Activated B cell treated with CpG ODN at 0.5 μM for 24 hours (primary cell): ENCODE measurements around the gene CDHR2. TPM values are rescaled to one million over a fixed set of nuclear protein-coding genes. Genes with fewer than 3 reads are reported as not detected.
A peak's percentile ranks its signal among the peaks of the same experiment; 100 is the strongest.

Experiments used
- ATAC-seq: fragments of 200-7000 bp; cut with Tn5 transposase; one replicate; pipeline ENCODE4 v1.10.0; 2021; ENCODE audit warnings: low read depth, mild to moderate bottlenecking, moderate library complexity
- CTCF ChIA-PET: fragments of 350-600 bp; sonication (Branson Sonifier 250); formaldehyde crosslinking; loops from one replicate; lab custom pipeline; 2021; ENCODE audit warnings: antibody characterized with exemption; lab: Charles Lee
- POLR2A ChIA-PET: fragments of 350-600 bp; sonication (Branson Sonifier 250); formaldehyde crosslinking; loops from one replicate; lab custom pipeline; 2021; ENCODE audit warnings: antibody characterized with exemption; lab: Charles Lee
- DNase-seq: peaks from one replicate; pipeline ENCODE4 v3.0.0; 2022
- H3K27ac Mint-ChIP-seq: one replicate; pipeline ENCODE4 v1.8.0; 2020; ENCODE audit warnings: mixed read lengths
- H3K27me3 Mint-ChIP-seq: one replicate; pipeline ENCODE4 v1.8.0; 2021; ENCODE audit warnings: mixed read lengths
- H3K36me3 Mint-ChIP-seq: one replicate; pipeline ENCODE4 v1.8.0; 2021; ENCODE audit warnings: low read depth, mixed read lengths
- H3K4me1 Mint-ChIP-seq: one replicate; pipeline ENCODE4 v1.8.0; 2021; ENCODE audit warnings: mixed read lengths
- H3K4me3 Mint-ChIP-seq: one replicate; pipeline ENCODE4 v1.8.0; 2020; ENCODE audit warnings: mild to moderate bottlenecking, mixed read lengths
- H3K9me3 Mint-ChIP-seq: one replicate; pipeline ENCODE4 v1.8.0; 2020; ENCODE audit warnings: mixed read lengths
- intact Hi-C: fragments of 100-400 bp; cut with micrococcal nuclease; formaldehyde crosslinking; loops from one replicate; pipeline ENCODE4 v1.15.1; 2024
- total RNA-seq: library from RNA; stranded (reverse); gene quantifications from 2 replicates; pipeline ENCODE4 v1.2.3, GENCODE V29; 2022
- TF ChIP-seq, protein P1 (sequence below): fragments of 200-600 bp; IDR thresholded peaks from one replicate; pipeline ENCODE4 v1.8.0; 2022; ENCODE audit warnings: antibody characterized with exemption, mild to moderate bottlenecking

Gene CDHR2
- total RNA-seq, 1 donor from 2014 or later, result 0.31 TPM

DNA sequence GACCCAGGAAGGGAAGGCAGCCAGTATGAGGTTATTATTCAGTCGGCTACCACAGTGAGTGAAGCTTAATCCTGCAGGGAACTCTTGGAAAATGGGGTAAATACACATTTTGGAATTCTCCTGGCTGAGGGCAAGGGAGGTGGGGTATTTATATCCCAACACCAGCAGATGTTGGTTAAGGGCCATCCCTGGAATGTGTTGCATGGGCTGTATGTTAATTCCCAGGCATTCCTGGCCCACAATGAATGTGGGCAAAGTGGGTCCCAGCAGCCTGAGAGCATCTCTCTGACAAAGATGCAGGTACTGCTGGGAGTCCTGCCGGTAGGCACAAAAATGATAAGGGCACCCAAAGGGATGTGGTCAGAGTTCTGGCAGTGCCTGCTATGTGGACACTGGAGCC is 63.7 kb downstream of the CDHR2 start:
- no peaks in the 10 kb centered on the region for H3K9me3 Mint-ChIP-seq
- TF ChIP-seq, protein P1, sequence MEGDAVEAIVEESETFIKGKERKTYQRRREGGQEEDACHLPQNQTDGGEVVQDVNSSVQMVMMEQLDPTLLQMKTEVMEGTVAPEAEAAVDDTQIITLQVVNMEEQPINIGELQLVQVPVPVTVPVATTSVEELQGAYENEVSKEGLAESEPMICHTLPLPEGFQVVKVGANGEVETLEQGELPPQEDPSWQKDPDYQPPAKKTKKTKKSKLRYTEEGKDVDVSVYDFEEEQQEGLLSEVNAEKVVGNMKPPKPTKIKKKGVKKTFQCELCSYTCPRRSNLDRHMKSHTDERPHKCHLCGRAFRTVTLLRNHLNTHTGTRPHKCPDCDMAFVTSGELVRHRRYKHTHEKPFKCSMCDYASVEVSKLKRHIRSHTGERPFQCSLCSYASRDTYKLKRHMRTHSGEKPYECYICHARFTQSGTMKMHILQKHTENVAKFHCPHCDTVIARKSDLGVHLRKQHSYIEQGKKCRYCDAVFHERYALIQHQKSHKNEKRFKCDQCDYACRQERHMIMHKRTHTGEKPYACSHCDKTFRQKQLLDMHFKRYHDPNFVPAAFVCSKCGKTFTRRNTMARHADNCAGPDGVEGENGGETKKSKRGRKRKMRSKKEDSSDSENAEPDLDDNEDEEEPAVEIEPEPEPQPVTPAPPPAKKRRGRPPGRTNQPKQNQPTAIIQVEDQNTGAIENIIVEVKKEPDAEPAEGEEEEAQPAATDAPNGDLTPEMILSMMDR, result no peak
- no peak for DNase-seq
- intact Hi-C loops, result no loop called here
- peaks cover 41% of the 10 kb centered on the region for H3K27me3 Mint-ChIP-seq
- no peak for ATAC-seq
- POLR2A ChIA-PET, result interaction anchor here (0.6 kb wide), 1 partner anchor 443 kb away, joined by 7 read pairs; no protein-coding TSS in a partner anchor
- H3K4me3 Mint-ChIP-seq, result no peak overlapping the region
- no peaks in the 10 kb centered on the region for H3K36me3 Mint-ChIP-seq
- H3K27ac Mint-ChIP-seq, result no peak overlapping the region
- CTCF ChIA-PET, result no interaction called here
- peaks cover 10% of the 10 kb centered on the region for H3K4me1 Mint-ChIP-seq

DNA sequence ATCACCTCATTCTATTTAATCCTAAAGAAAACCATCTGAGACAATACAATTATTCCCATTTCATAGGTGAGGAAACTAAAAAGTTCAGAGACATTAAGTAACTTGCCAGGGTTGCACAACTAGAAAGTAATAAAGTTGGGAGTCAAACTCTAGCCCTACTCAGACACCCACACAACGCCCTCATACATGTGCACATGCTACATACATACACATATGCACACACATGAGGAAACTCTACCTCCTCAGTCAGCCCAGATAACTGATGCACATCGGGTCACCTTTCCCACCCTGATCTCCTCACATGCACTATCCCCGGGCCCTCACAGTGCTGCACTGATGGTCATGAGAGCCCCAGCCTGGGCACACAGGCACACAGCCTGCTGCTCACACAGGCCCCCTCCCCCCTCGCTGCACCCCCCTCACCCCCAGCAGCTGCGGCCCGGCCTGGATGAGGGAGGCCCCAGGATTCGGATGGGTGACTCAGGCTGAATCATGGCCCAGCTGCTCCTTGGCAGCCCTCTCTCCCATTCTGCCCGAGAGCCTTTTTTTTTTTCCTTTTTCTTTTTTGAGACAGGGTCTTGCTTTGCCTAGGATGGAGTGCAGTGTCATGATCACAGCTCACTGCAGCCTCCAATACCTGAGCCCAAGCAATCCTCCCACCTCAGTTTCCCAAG is 65.8 kb downstream of the CDHR2 start:
- ChIA-PET CTCF (no interaction called here), POLR2A (no interaction called here)
- no peak for ATAC-seq
- Mint-ChIP-seq H3K27ac (no peak overlapping the region), H3K4me3 (no peak overlapping the region), H3K9me3 (no peaks in the 10 kb centered on the region), H3K4me1 (peaks cover 7% of the 10 kb centered on the region), H3K27me3 (peaks cover 52% of the 10 kb centered on the region), H3K36me3 (no peaks in the 10 kb centered on the region)
- intact Hi-C loops, result no loop called here
- DNase-seq, result no peak
- TF ChIP-seq, protein P1, result no peak

DNA sequence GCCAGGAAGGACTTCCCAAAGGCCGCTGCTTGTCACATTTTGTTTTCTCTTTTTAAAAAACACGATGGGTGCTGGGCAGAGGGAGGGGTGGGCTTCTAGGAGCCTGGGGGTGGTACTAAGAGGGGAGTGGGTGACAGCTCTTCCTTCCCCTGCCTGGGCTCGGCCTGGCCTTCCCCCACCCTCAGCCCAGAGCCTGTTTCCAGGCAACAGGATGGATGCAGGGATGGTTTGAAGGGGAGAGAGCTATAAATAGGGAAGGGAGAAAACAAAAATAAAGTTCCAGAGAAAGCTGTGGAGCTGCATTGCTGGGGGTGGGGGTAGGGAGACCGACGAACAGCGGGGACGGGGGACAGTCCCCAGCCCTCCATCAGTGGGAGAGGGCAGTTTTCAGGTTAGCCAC is 67.4 kb downstream of the CDHR2 start:
- no peak overlapping the region for H3K4me3 Mint-ChIP-seq
- peaks cover 9% of the 10 kb centered on the region for H3K4me1 Mint-ChIP-seq
- H3K9me3 Mint-ChIP-seq, result no peaks in the 10 kb centered on the region
- TF ChIP-seq, protein P1, result no peak
- H3K36me3 Mint-ChIP-seq, result no peaks in the 10 kb centered on the region
- H3K27ac Mint-ChIP-seq, result no peak overlapping the region
- intact Hi-C loops, result no loop called here
- CTCF ChIA-PET, result no interaction called here
- POLR2A ChIA-PET, result no interaction called here
- H3K27me3 Mint-ChIP-seq, result peaks cover 62% of the 10 kb centered on the region
- no peak for DNase-seq
- no peak for ATAC-seq

- ATAC-seq (no peak), DNase-seq (no peak)
- TF ChIP-seq, protein P1, result no peak
- H3K4me3 Mint-ChIP-seq, result peak overlapping the region; percentile 24
- no peaks in the 10 kb centered on the region for H3K36me3 Mint-ChIP-seq
- intact Hi-C loops, result loop anchor here (1.0 kb wide), 2 partner anchors 12 to 44 kb away; partner anchors contain the start of genes EIF4E1B and SNCB
- H3K27ac Mint-ChIP-seq, result no peak overlapping the region
- H3K27me3 Mint-ChIP-seq, result peaks cover 54% of the 10 kb centered on the region
- no peaks in the 10 kb centered on the region for H3K9me3 Mint-ChIP-seq
- peaks cover 9% of the 10 kb centered on the region for H3K4me1 Mint-ChIP-seq
- ChIA-PET POLR2A (no interaction called here), CTCF (no interaction called here)
Measured at GRCh38 chr5:176618783-176619182, 69.6 kb downstream of the CDHR2 start.

DNA sequence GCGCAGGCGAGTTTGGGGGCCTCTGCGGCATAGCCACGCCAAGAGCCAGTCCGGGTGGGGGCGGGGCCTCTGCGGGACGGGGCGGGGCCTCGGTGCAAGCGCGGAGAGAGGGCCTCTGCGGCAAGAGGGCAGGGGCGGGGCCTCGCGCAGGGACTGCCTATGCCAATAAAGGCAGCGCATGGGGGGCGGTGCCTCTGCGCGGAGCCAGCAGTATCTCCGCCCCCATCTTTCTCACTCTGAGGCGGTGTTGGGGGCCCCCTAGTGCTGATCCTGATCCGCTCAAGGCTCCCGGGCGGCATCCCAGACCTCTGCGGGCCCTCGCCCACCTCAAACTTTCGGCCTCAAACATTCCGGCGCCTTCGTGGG is 70.0 kb downstream of the CDHR2 start:
- TF ChIP-seq, protein P1, result no peak
- intact Hi-C loops, result loop anchor here (1.0 kb wide), 2 partner anchors 11 to 45 kb away; partner anchors contain the start of genes EIF4E1B and SNCB
- DNase-seq (peak; percentile 50), ATAC-seq (peak; percentile 96)
- H3K9me3 Mint-ChIP-seq, result no peaks in the 10 kb centered on the region
- peak overlapping the region; percentile 24 for H3K4me3 Mint-ChIP-seq
- H3K36me3 Mint-ChIP-seq, result no peaks in the 10 kb centered on the region
- no peak overlapping the region for H3K27ac Mint-ChIP-seq
- ChIA-PET POLR2A (no interaction called here), CTCF (no interaction called here)
- H3K27me3 Mint-ChIP-seq, result peaks cover 57% of the 10 kb centered on the region
- peaks cover 9% of the 10 kb centered on the region for H3K4me1 Mint-ChIP-seq
